Adipose tissue (tissue), 3 donors: ENCODE measurements around the gene LGALS4. TPM values are rescaled to one million over a fixed set of nuclear protein-coding genes. Genes with fewer than 3 reads are reported as not detected.
"Not testable (repeated sequence)": the region's sequence is repeated elsewhere in the genome, so short reads cannot be mapped to it uniquely, and the experiment has no call there.

Experiments
- H3K27ac ChIP-seq: one replicate; pipeline ENCODE4 v1.5.1; 2013; ENCODE audit warnings: low read depth, low read length
- whole genome bisulfite sequencing, 3 donors: extraction: QIAGEN DNeasy Blood & Tissue Kit; methylation state at CpG; one replicate each; pipeline ENCODE4 v1.1.7; 2013; 5-methylcytosine and 5-hydroxymethylcytosine counted together
- polyA plus RNA-seq, 3 donors: library from polyadenylated mRNA; stranded (reverse); fragments of 200-250 nt; gene quantifications; one replicate each; pipeline ENCODE4 v1.2.3, GENCODE V29; 2013
- donor health status: healthy with polysubstance abuse.
- donor health status: Bipolar disorder and iron deficiency.
- donor health status: healthy.

LGALS4 gene
- polyA plus RNA-seq, 3 donors, result 7.1 to 21.1 (median 9.2) TPM

DNA sequence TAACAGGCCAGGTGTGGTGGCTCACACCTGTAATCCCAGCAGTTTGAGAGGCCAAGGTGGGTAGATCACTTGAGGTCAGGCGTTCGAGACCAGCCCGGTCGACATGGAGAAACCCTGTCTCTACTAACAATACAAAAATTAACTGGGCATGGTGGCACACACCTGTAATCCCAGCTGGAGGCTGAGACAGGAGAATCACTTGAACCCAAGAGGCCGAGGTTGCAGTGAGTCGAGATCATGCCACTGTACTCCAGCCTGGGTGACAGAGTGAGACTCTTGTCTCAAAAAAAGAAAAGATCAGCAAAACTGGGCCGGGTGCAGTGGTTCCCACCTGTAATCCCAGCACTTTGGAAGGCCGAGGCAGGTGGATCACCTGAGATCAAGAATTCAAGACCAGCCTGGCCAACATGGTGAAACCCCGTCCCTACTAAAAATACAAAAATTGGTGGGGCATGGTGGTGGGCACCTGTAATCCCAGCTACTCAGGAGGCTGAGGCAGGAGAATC lies 50.8 kb downstream of the LGALS4 start:
- not testable (repeated sequence) for H3K27ac ChIP-seq
- WGBS, 3 donors, result 95 to 96% (median 95%) methylated on average over 9 of the region's 9 CpGs

DNA sequence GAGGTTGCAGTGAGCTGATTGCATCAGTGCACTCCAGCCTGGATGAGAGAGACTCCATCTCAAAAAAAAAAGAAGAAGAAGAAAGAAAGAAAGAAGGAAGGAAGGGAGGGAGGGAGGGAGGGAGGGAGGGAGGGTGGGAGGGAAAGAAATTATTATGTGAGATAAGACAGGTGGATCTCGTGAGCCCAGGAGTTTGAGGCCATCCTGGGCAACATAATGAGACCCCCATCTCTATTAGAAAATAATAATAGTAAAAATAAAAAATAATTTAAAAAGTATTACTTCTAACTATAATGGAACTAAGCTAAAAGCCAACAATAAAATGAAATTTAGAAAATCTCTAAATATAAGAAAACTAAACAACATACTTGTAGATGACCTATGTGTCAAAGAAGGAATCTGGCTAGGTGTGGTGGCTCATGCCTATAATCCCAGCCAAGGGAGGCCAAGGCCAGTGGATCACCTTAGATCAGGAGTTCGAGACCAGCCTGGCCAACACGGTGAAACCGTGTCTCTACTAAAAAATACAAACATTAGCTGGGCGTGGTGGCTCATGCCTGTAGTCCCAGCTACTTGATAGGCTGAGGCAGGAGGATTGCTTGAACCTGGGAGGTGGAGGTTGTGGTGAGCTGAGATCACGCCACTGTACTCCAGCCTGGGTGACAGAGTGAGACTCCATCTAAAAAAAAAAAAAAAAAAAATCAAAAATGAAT lies 51.8 kb downstream of the LGALS4 start:
- H3K27ac ChIP-seq, result not testable (repeated sequence)
- 74 to 84% (median 83%) methylated on average over 6 of the region's 6 CpGs for WGBS, 3 donors

DNA sequence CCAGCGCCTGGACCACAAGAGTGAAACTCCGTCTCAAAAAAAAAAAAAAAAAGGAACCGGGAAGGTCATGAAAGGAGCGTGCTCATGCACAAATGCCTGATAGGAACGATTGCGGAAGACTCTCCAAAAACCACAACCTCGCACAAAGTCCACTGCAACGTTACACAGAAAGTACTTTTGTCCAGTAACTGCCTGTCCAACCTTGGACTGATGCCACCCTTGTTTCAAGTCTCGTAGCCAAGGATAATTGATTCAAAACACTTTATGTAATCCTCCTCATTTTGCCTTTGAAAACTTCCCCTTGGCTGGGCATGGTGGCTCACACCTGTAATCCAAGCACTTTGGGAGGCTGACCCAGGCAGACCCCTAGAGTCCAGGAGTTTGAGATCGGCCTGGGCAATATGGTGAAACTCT lies 53.1 kb downstream of the LGALS4 start:
- 43 to 49% (median 46%) methylated on average over 10 of the region's 10 CpGs for WGBS, 3 donors

DNA sequence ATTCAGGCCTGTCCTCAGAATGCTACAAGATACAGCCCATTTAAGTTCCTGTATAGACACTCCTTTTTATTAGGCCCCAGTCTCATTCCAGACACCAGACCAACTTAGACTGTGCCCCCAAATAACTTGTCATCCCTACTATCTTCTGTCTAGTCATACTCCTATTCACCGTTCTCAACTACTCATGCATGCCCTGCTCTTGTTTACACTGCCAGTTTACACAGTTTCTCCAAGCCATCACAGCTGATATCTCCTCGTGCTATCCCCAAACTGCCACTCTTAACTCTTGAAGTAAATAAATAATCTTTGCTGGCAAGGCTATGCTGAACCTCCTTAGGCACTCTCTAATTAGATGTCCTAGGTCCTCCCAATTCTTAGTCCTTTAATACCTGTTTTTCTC lies 58.5 kb downstream of the LGALS4 start:
- 27 to 90% (median 89%) methylated on average over 1 to 2 of the region's 2 CpGs for WGBS, 3 donors
- H3K27ac ChIP-seq, result not testable (repeated sequence)

More for the DNA sequence above, 53.1 kb downstream of the LGALS4 start:
- no peak overlapping the region for H3K27ac ChIP-seq

DNA sequence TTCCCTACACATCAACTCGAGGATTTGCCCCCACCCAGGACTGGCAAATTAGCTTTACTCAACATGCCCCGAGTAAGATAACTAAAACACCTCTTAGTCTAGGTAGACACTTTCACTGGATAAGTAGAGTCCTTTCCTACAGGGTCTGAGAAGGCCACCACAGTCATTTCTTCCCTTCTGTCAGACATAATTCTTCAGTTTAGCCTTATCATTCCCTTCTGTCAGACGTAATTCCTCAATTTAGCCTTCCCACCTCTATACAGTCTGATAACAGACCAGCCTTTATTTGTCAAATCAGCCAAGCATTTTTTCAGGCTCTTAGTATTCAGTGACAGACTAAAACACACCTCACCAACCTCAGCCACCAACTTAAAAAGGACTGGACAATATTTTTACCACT lies 59.0 kb downstream of the LGALS4 start:
- not testable (repeated sequence) for H3K27ac ChIP-seq
- 51 to 88% (median 84%) methylated on average over 3 of the region's 3 CpGs for WGBS, 3 donors

Other genes starting within 250 kb of the LGALS4 start
- gene MAP4K1, start 195.0 kb downstream of the LGALS4 start, polyA plus RNA-seq, result 1 to 10 TPM; 1.0 to 3.1 (median 1.8) TPM
- gene EIF3K, start 193.8 kb downstream of the LGALS4 start, polyA plus RNA-seq, result 100 to 1,000 TPM; 231 to 544 (median 410) TPM
- 100 to 1,000 TPM in 2 of 3 donors, 10 to 100 TPM in 1; 71.1 to 195 (median 101) TPM for gene ACTN4, start 165.3 kb downstream of the LGALS4 start, polyA plus RNA-seq
- 1 to 10 TPM; 1.6 to 4.3 (median 3.1) TPM for gene CAPN12, start 68.5 kb downstream of the LGALS4 start, polyA plus RNA-seq
- gene LGALS7, start 39.4 kb downstream of the LGALS4 start, polyA plus RNA-seq, result under 1 TPM in 1 of 3 donors, not detected in 2; 0.94 TPM
- gene LGALS7B, start 23.7 kb downstream of the LGALS4 start, polyA plus RNA-seq, result 1 to 10 TPM; 1.2 to 5.1 (median 3.0) TPM
- gene ECH1, start 18.8 kb upstream of the LGALS4 start, polyA plus RNA-seq, result 100 to 1,000 TPM; 166 to 698 (median 285) TPM
- gene HNRNPL, start 37.0 kb upstream of the LGALS4 start, polyA plus RNA-seq, result 100 to 1,000 TPM in 2 of 3 donors, 10 to 100 TPM in 1; 82.0 to 145 (median 136) TPM
- 10 to 100 TPM in 2 of 3 donors, 1 to 10 TPM in 1; 7.2 to 19.3 (median 13.5) TPM for gene RINL, start 65.3 kb upstream of the LGALS4 start, polyA plus RNA-seq
- 10 to 100 TPM; 27.9 to 79.1 (median 61.5) TPM for gene SIRT2, start 86.7 kb upstream of the LGALS4 start, polyA plus RNA-seq
- 10 to 100 TPM; 17.5 to 38.2 (median 24.7) TPM for gene NFKBIB, start 87.0 kb upstream of the LGALS4 start, polyA plus RNA-seq
- gene CCER2, start 99.2 kb upstream of the LGALS4 start, polyA plus RNA-seq, result under 1 TPM; 0.18 to 0.56 (median 0.40) TPM
- 10 to 100 TPM; 21.2 to 27.0 (median 23.4) TPM for gene SARS2, start 117.8 kb upstream of the LGALS4 start, polyA plus RNA-seq
- gene MRPS12, start 118.0 kb upstream of the LGALS4 start, polyA plus RNA-seq, result 10 to 100 TPM; 28.2 to 45.3 (median 35.4) TPM
- gene FBXO17, start 162.8 kb upstream of the LGALS4 start, polyA plus RNA-seq, result 10 to 100 TPM in 2 of 3 donors, 1 to 10 TPM in 1; 6.8 to 28.8 (median 25.8) TPM
- 10 to 100 TPM in 1 of 3 donors, 1 to 10 TPM in 2; 3.1 to 19.0 (median 4.4) TPM for gene FBXO27, start 219.6 kb upstream of the LGALS4 start, polyA plus RNA-seq